Dedifferentiated amniotic fluid mesenchymal stem cell (primary cell): ENCODE data around the gene CDC16.
"Not testable (repeated sequence)": the region's sequence is repeated elsewhere in the genome, so short reads cannot be mapped to it uniquely, and the experiment has no call there.

Source experiments
- DNase-seq: peaks from one replicate; pipeline ENCODE4 v3.0.0-alpha.2; 2016; ENCODE audit errors: extremely low spot score

CDC16 gene

DNA sequence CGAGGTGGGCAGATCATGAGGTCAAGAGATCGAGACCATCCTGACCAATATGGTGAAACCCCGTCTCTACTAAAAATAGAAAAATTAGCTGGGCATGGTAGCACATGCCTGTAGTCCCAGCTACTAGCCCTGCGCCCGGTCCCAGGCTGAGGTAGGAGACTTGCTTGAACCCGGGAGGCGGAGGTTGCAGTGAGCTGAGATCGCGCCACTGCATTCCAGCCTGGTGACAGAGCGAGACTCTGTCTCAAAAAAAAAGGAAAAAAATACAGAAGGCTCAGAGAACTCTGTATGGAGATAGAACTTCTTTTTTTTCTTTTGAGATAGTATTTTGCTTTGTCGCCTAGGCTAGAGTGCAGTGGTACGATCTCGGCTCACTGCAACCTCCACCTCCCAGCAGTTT, 29.6 kb downstream of the CDC16 start:
- not testable (repeated sequence) for DNase-seq

DNA sequence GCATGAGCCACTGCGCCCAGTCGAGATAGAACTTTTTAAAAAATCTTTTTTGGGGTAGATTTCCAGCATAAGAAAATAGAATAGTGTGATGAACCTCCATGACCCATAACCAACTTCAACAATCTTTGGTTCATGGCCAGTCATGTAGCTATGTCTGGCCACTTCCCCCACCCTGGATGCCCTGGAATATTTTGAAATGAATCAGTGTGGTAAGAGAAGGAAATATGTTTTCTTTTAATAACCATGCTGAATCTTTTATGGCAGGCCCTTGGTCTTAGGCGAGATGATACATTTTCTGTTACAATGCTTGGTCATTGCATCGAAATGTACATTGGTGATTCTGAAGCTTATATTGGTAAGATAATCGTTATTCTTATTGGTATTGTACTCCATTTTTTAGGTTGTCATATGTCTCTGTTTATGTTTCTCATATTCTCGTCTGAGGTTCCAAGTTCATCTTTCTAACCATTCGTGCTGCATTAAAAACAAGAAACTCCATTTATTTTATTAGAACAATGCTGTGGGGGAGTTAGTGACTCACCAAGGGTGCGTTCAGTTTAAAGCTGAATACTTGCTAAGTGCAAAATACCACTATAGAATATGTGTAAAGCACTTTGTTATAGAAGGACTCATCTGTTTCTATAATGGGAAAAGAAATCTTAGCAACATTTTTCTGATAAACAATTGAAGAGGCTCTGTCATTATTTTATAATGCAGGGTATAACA, 30.4 kb downstream of the CDC16 start:
- DNase-seq: peak; percentile 75

DNA sequence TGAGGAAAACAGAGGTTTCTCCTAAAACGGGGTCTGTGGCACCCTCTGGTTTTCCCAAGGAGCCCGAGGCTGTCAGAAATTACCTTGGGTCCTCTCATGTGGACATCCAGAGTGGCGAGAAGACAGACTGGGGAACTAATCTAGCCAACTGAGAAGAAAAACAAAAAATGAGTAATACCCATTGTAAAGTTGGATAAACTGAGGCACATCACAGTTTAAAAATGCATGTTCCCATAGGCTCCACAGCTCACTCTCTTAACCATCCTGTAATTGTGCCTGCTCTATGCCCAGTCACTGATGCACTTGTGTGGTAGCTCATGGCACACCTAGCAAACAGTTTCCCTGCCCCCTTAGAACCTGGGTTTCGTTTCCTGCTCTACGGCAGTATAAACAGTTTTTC, 31.5 kb downstream of the CDC16 start:
- no peak for DNase-seq

- DNase-seq: no peak
Observed at GRCh38 chr13:114268344-114269280, 33.9 kb downstream of the CDC16 start.

DNA sequence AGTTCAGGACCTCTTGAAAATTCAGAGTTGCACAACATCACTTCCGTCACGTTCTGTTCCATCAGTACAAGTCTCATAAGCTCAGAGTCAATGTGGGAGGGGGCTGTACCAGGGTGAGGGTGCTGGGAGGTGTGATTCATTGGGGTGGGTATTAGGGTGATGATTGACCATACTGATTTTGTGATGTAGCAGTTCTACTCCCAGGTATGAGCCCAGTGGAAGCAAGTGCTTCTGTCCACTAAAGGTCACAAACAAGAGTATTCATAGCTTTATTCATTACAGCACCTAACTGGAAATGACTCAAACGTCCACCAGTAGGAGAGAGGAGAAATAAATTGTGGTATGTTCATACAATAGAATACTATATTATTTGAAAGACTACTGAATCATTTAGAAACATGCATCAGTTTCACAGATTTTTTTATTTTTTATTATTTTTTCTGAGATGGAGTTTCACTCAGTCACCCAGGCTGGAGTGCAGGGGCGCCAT, 34.6 kb downstream of the CDC16 start:
- no peak for DNase-seq

DNA sequence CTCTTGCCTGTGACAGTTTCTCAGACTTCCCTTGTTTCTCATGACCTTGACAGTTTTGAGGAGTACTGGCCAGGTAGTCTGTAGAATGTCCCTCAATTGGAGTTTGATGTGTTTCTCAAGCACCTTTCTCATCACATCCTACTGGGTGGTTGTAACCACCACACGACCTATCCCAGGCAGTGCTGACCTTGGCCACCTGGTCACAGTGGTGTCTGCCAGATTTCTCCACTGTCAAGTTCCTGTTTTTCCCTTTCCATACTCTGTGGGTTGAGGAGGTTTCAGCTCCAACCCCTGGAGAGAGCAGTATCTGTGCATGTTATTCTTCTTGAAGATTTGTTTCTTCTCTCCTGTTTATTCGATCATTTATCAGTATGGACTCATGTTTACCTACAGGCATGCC, 38.3 kb downstream of the CDC16 start:
- no peak for DNase-seq

- no peak for DNase-seq
Observed at GRCh38 chr13:114275304-114275703, 40.6 kb downstream of the CDC16 start.

DNA sequence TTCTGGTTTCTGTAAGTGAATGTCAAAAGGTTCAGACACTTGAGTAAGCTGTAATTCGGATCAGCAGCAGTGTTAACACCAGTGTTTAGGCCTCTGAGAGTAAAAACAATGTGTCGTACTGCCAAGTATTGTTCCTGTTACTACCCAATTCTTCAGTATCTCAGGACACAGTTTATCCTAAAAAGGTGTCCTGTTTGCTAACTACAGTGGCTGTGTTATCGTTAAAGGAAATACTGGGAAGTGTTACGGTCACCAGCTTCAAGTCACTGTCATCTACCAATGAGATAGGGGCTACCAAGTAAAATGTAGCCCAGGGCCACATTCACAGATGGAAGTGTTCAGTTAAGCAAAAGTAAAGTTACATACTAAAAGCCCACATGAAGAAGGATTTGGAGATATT, 44.4 kb downstream of the CDC16 start:
- DNase-seq: no peak

GRCh38 chr13:114279758-114280355, 45.2 kb downstream of the CDC16 start:
- DNase-seq: no peak

- peak; percentile 82 for DNase-seq
Observed at GRCh38 chr13:114281351-114282040, 46.8 kb downstream of the CDC16 start, which contains the start of gene UPF3A. Gene UPF3A (plus strand): TSS chr13:114281601. CDS start chr13:114281640, 39 bp downstream.

DNA sequence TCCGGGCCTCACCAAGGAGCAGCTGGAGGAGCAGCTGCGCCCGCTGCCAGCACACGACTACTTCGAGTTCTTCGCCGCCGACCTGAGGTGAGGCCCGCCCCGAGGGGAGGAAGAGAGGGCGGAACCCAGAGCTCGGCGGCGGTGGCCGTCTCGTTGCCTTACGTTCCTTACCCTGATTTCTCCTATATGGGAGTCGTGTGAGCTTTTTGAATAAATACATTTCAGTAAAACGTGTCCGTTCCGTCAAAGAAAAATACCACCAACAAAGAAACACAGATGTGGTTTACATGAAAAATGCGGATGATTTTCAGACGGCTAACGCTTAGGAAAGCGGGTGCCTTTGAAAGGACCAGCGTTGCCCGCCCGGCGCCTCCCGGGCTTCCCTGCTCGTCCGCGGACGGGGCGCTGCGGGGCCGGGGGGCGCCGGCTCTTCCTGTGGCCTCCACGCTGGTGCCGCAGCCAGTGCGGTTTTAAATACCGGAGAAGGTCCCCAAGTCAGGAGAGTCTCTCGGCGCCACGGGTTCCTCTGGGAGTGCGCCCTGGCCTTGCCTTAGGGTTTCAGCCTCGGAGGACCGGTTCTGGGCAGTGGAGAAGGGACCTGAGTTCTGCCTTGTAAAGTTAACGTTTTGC, 47.5 kb downstream of the CDC16 start:
- DNase-seq: peak; percentile 37

- no peak for DNase-seq
Observed at GRCh38 chr13:114283576-114283975, 48.9 kb downstream of the CDC16 start.

GRCh38 chr13:114284680-114285079, 50.0 kb downstream of the CDC16 start:
- no peak for DNase-seq

DNA sequence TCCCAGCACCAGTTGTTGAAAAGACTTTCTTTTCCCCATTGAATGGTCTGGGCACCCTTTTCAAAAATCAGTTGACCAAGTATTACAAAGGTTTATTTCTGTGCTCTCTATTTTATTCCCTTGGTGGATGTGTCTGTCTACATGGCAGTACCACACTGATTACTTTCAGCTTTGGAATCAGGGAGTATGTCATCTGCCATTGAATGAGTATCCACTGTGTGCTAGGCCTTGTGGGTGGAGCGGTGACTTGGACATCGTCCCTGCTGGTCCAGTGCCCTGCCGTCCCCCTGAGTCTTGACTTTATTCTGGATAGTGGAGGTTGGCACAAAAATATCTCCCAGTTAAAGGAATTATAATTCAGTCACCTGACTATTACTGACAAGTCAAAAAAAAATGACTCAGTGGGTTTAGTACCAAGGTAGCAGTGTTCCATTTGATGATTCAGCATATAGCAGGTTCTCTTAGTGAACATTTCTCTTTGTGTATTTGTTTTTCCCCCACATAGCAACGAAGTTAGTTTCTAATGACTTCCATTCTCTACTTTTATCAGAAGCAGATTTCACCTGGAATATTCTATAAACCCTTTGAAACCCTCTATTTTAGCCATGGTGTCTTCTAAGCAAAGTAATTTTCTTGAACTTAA, 50.6 kb downstream of the CDC16 start:
- DNase-seq: no peak

DNA sequence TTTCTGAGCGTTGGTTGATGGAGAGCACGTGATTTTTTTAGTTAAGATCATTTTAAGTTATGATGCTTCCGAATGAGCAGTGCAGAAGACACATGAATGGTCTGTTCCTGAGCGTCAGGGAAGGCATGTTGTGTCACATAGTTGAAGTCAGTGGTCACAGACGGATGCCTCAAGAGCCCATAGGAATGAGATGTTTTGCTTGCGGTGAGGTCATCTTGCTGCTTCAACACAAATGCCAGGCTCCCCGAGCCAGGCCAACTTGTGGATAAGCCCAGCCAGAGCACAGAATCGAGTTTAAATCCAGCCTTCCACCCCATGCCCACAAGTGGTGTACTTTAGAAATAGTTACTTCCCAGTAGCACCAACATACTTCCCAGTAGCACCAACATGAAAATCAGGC, 52.1 kb downstream of the CDC16 start:
- DNase-seq: peak; percentile 43

- DNase-seq: no peak
Observed at GRCh38 chr13:114288157-114288591, 53.5 kb downstream of the CDC16 start.

GRCh38 chr13:114296448-114296847, 61.8 kb downstream of the CDC16 start:
- DNase-seq: no peak

DNA sequence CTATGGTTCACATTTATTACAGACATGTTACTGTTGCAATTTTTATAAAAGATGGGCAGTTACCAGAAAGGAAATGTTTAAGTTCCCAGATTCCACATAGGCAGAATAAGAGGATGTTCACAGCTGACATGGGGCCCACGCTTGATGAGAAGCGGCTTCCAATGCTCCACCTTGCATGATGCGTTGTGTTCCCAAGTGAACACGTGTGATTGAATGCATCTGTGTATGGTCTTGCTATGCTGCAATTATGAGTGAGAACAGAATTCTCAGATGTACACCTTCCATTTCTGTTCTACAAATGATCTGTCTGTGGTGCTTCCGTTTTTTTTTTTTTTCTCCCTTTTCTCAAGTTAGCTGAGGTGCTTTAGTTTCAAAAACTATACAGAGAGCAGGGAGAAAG, 62.2 kb downstream of the CDC16 start:
- no peak for DNase-seq

DNA sequence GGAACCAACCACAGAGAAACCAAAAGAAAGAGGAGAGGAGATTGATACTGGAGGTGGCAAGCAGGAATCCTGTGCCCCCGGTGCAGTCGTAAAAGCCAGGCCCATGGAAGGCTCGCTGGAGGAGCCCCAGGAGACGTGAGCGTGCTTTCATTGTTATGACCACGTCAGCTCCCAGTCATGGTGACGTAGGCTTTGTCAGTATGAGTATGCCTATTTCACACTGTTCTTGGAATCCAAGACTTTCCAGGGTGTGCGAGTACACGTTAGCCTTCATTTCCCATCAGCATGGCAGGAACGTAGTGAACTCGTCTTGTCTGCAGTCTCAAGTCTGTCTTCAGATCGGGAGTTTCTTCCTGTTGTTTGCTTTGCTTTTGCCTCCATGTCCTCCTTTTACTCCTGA, 64.2 kb downstream of the CDC16 start:
- DNase-seq: no peak

DNA sequence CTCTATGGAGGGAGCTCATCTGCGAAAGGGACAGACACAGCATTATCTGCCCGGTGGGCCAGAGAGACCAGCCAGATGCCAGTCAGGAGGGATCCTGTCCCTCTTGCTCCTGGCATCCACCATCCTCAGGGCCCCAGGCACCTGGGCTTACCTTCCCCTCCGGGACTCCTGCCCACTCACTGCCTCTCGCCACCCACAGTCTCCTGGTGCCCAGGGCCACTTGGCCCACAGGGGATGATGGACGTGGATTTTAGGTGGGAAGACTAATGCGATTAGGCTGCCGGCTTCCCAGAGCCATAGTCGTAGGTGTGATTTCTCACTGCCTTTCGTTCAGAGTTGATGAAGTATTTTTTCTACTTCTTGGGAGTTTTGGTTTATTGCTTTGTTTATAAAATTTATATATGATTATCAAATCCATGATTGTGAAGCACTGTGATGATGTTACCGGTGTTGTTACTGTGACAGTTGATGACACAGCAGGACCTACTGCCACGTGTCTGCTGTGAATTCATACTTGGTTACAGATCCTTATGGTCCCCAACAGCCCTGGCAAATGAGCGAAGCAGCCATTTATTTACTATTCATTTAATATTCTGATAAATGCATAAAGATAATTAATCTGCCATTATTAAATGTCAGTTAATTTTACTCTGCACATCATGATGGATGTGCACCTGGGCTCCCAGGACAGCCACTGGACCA, 65.1 kb downstream of the CDC16 start:
- no peak for DNase-seq
